H9 (cell line): ENCODE measurements around the gene METTL23. TPM values are rescaled to one million over a fixed set of nuclear protein-coding genes. Genes with fewer than 3 reads are reported as not detected.

ENCODE experiments used
- DNase-seq: peaks from one replicate; pipeline ENCODE4 v3.0.0-alpha.2; 2017
- H2AFZ ChIP-seq: one replicate; pipeline ENCODE4 v1.6.1; 2013; ENCODE audit warnings: mild to moderate bottlenecking, low read length, control low read depth, moderate library complexity
- H2AK5ac ChIP-seq: 2 replicates; pipeline ENCODE4 v1.6.1; 2013; ENCODE audit warnings: low read length, control low read depth, mixed read lengths; ENCODE audit not compliant: insufficient read length
- H2BK120ac ChIP-seq: one replicate; pipeline ENCODE4 v1.6.1; 2013; ENCODE audit warnings: low read depth, mild to moderate bottlenecking, low read length, control low read depth, inconsistent platforms; ENCODE audit not compliant: poor library complexity, severe bottlenecking
- H2BK12ac ChIP-seq: 2 replicates; pipeline ENCODE4 v1.6.1; 2013; ENCODE audit warnings: low read length, control low read depth, mixed read lengths, low read depth; ENCODE audit not compliant: insufficient read length
- H2BK15ac ChIP-seq: 2 replicates; pipeline ENCODE4 v1.6.1; 2013; ENCODE audit warnings: low read depth, low read length, control low read depth
- H2BK20ac ChIP-seq: one replicate; pipeline ENCODE4 v1.6.1; 2013; ENCODE audit warnings: low read depth, mild to moderate bottlenecking, low read length, control low read depth, inconsistent platforms; ENCODE audit not compliant: poor library complexity, severe bottlenecking
- H2BK5ac ChIP-seq: 2 replicates; pipeline ENCODE4 v1.6.1; 2013; ENCODE audit warnings: low read length, control low read depth, mixed read lengths; ENCODE audit not compliant: insufficient read length
- H3K14ac ChIP-seq: 2 replicates; pipeline ENCODE4 v1.6.1; 2013; ENCODE audit warnings: low read length, control low read depth; ENCODE audit not compliant: insufficient read depth
- H3K18ac ChIP-seq: 2 replicates; pipeline ENCODE4 v1.6.1; 2013; ENCODE audit warnings: low read depth, mild to moderate bottlenecking, mixed read lengths, low read length, control low read depth; ENCODE audit not compliant: insufficient read length
- H3K23ac ChIP-seq: 2 replicates; pipeline ENCODE4 v1.6.1; 2013; ENCODE audit warnings: low read length, control low read depth, mixed read lengths, low read depth; ENCODE audit not compliant: insufficient read length
- H3K23me2 ChIP-seq: 2 replicates; pipeline ENCODE4 v1.6.1; 2013; ENCODE audit warnings: low read depth, mild to moderate bottlenecking, mixed read lengths, low read length, control low read depth; ENCODE audit not compliant: insufficient read length, poor library complexity, severe bottlenecking
- H3K27ac ChIP-seq: 2 replicates; pipeline ENCODE4 v1.5.1; 2013; ENCODE audit warnings: low read length, control low read depth, mixed read lengths, low read depth; ENCODE audit not compliant: insufficient read length
- H3K27me3 ChIP-seq: 2 replicates; pipeline ENCODE4 v1.6.1; 2013; ENCODE audit warnings: low read length, control low read depth, inconsistent platforms; ENCODE audit not compliant: insufficient read depth
- H3K4ac ChIP-seq: 2 replicates; pipeline ENCODE4 v1.6.1; 2013; ENCODE audit warnings: low read depth, mild to moderate bottlenecking, control low read depth, inconsistent platforms, low read length, moderate library complexity
- H3K4me1 ChIP-seq: 2 replicates; pipeline ENCODE4 v1.6.1; 2013; ENCODE audit warnings: low read length, control low read depth, inconsistent platforms; ENCODE audit not compliant: insufficient read depth
- H3K4me2 ChIP-seq: 2 replicates; pipeline ENCODE4 v1.6.1; 2013; ENCODE audit warnings: low read length, control low read depth, mixed read lengths; ENCODE audit not compliant: insufficient read length, insufficient read depth
- H3K56ac ChIP-seq: 2 replicates; pipeline ENCODE4 v1.6.1; 2013; ENCODE audit warnings: low read depth, mild to moderate bottlenecking, mixed read lengths, low read length, control low read depth; ENCODE audit not compliant: insufficient read length
- H3K79me1 ChIP-seq: 2 replicates; pipeline ENCODE4 v1.6.1; 2013; ENCODE audit warnings: low read depth, mild to moderate bottlenecking, moderate library complexity, low read length, control low read depth, inconsistent platforms; ENCODE audit not compliant: insufficient read depth, poor library complexity, severe bottlenecking
- H3K79me2 ChIP-seq: 2 replicates; pipeline ENCODE4 v1.6.1; 2013; ENCODE audit warnings: low read length, control low read depth, inconsistent platforms; ENCODE audit not compliant: insufficient read depth
- H3K9ac ChIP-seq: 2 replicates; pipeline ENCODE4 v1.6.1; 2013; ENCODE audit warnings: low read length, control low read depth, mixed read lengths; ENCODE audit not compliant: insufficient read length; ENCODE audit errors: extremely low read depth
- H3K9me3 ChIP-seq: one replicate; pipeline ENCODE4 v1.6.1; 2013; ENCODE audit warnings: low read depth, low read length, inconsistent platforms; ENCODE audit not compliant: control insufficient read depth
- H3T11ph ChIP-seq: one replicate; pipeline ENCODE4 v1.6.1; 2013; ENCODE audit warnings: mild to moderate bottlenecking, low read length, control low read depth, inconsistent platforms
- H4K20me1 ChIP-seq: one replicate; pipeline ENCODE4 v1.6.1; 2013; ENCODE audit not compliant: control insufficient read depth, insufficient read length, insufficient read depth
- H4K5ac ChIP-seq: 2 replicates; pipeline ENCODE4 v1.6.1; 2013; ENCODE audit warnings: low read depth, mild to moderate bottlenecking, mixed read lengths, low read length, control low read depth; ENCODE audit not compliant: insufficient read length
- H4K8ac ChIP-seq: replicated peaks from 2 replicates; pipeline ENCODE4 v1.6.1; 2013; ENCODE audit warnings: low read length, control low read depth, mixed read lengths, low read depth; ENCODE audit not compliant: insufficient read length
- H4K91ac ChIP-seq: 2 replicates; pipeline ENCODE4 v1.6.1; 2013; ENCODE audit warnings: low read depth, mild to moderate bottlenecking, moderate library complexity, mixed read lengths, low read length, control low read depth; ENCODE audit not compliant: insufficient read length
- H3K27ac Mint-ChIP-seq, 3 experiments: 2 replicates in 2 of 3; 3 replicates in 1 of 3; pipeline ENCODE4 v1.8.0; 2020 to 2021; ENCODE audit warnings: mixed read lengths in 3 of 3, mild to moderate bottlenecking in 1 of 3, moderate library complexity in 1 of 3
- H3K27me3 Mint-ChIP-seq: 2 replicates; pipeline ENCODE4 v1.8.0; 2021; ENCODE audit warnings: low read depth, mild to moderate bottlenecking, moderate library complexity, mixed read lengths
- H3K36me3 Mint-ChIP-seq, 3 experiments: 2 replicates in 2 of 3; 3 replicates in 1 of 3; pipeline ENCODE4 v1.8.0; 2020 to 2021; ENCODE audit warnings: low read depth in 3 of 3, mixed read lengths in 3 of 3; ENCODE audit not compliant: insufficient read depth in 1 of 3
- H3K4me1 Mint-ChIP-seq, 2 experiments: 2 replicates each; pipeline ENCODE4 v1.8.0; 2020; ENCODE audit warnings: mixed read lengths in 2 of 2
- H3K4me3 Mint-ChIP-seq, 2 experiments: 2 replicates in 1 of 2; 3 replicates in 1 of 2; pipeline ENCODE4 v1.8.0; 2020 to 2021; ENCODE audit warnings: mild to moderate bottlenecking in 2 of 2, mixed read lengths in 2 of 2, moderate library complexity in 1 of 2
- H3K9me3 Mint-ChIP-seq, 2 experiments: 2 replicates in 1 of 2; 3 replicates in 1 of 2; pipeline ENCODE4 v1.8.0; 2020; ENCODE audit warnings: mild to moderate bottlenecking in 2 of 2, mixed read lengths in 2 of 2, moderate library complexity in 1 of 2
- WGBS: extraction: QIAGEN DNeasy Blood & Tissue Kit; methylation state at CpG from one replicate; pipeline ENCODE4 v1.1.7; 2013; ENCODE audit warnings: missing lambda C conversion rate, low lambda C conversion rate, mixed read lengths; ENCODE audit not compliant: insufficient read length; ENCODE audit errors: extremely low coverage; 5-methylcytosine and 5-hydroxymethylcytosine counted together
- total RNA-seq: library from RNA; stranded (reverse); gene quantifications from 2 replicates; pipeline ENCODE4 v1.2.1, GENCODE V29; 2021
- TF ChIP-seq, protein P1 (sequence below): fragments of 200-600 bp; sonication (generic); conservative IDR thresholded peaks from 3 replicates; pipeline ENCODE4 v1.8.0; 2021; ENCODE audit warnings: antibody characterized with exemption, mild to moderate bottlenecking

Gene METTL23
- total RNA-seq, 1 experiment from 2014 or later, result 29.9 TPM

DNA sequence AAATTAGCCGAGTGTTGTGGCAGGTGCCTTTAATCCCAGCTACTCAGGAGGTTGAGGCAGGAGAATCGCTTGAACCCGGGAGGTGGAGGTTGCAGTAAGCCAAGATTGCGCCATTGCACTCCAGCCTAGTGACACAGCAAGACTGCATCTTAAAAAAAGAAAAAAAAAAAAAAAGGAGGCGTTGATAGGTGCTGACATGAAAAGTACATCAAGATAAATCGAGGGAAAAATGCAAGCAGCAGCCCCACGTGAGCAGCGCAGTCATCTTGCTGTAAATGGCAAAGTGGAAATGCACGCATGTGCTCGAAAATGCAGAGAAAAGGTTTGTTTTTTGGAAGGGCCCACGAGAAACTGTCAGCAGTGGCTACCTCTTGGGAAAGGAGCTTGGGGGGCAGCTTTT, 36.8 kb upstream of the METTL23 start:
- Mint-ChIP-seq H3K27me3 (no peaks in the 10 kb centered on the region), H3K9me3 (no peaks in the 10 kb centered on the region), H3K27ac (no peak overlapping the region), H3K4me1 (peaks cover 16 to 36% of the 10 kb centered on the region in 2 experiments), H3K36me3 (no peaks in the 10 kb centered on the region), H3K4me3 (no peak overlapping the region)
- H2BK120ac ChIP-seq, result no peak overlapping the region
- TF ChIP-seq, protein P1, sequence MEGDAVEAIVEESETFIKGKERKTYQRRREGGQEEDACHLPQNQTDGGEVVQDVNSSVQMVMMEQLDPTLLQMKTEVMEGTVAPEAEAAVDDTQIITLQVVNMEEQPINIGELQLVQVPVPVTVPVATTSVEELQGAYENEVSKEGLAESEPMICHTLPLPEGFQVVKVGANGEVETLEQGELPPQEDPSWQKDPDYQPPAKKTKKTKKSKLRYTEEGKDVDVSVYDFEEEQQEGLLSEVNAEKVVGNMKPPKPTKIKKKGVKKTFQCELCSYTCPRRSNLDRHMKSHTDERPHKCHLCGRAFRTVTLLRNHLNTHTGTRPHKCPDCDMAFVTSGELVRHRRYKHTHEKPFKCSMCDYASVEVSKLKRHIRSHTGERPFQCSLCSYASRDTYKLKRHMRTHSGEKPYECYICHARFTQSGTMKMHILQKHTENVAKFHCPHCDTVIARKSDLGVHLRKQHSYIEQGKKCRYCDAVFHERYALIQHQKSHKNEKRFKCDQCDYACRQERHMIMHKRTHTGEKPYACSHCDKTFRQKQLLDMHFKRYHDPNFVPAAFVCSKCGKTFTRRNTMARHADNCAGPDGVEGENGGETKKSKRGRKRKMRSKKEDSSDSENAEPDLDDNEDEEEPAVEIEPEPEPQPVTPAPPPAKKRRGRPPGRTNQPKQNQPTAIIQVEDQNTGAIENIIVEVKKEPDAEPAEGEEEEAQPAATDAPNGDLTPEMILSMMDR, result no peak
- no peak overlapping the region for H2AFZ ChIP-seq
- H3T11ph ChIP-seq, result no peak overlapping the region
- H3K79me1 ChIP-seq, result no peaks in the 10 kb centered on the region
- H3K23ac ChIP-seq, result no peak overlapping the region
- no peak overlapping the region for H4K91ac ChIP-seq
- H4K8ac ChIP-seq, result no peak overlapping the region
- H3K56ac ChIP-seq, result no peak overlapping the region
- H2BK5ac ChIP-seq, result no peak overlapping the region
- no peak overlapping the region for H2BK12ac ChIP-seq
- no peaks in the 10 kb centered on the region for H3K9me3 ChIP-seq
- H2BK15ac ChIP-seq, result no peak overlapping the region
- no peak overlapping the region for H3K27ac ChIP-seq
- no peaks in the 10 kb centered on the region for H3K27me3 ChIP-seq
- H3K4me2 ChIP-seq, result no peak overlapping the region
- DNase-seq, result no peak
- H4K20me1 ChIP-seq, result no peaks in the 10 kb centered on the region
- no CpG with 5 or more reads among the region's 11 CpGs for WGBS
- no peak overlapping the region for H3K18ac ChIP-seq
- no peak overlapping the region for H3K14ac ChIP-seq
- no peak overlapping the region for H2AK5ac ChIP-seq
- no peak overlapping the region for H4K5ac ChIP-seq
- H3K79me2 ChIP-seq, result no peaks in the 10 kb centered on the region
- H3K4me1 ChIP-seq, result peaks cover 3% of the 10 kb centered on the region; the same call in 1 of the 2 replicates
- no peak overlapping the region for H3K4ac ChIP-seq
- H3K9ac ChIP-seq, result no peak overlapping the region
- no peak overlapping the region for H2BK20ac ChIP-seq
- H3K23me2 ChIP-seq, result no peaks in the 10 kb centered on the region
